Activated T-helper 17 cell treated with anti-CD3 and anti-CD28 coated beads, Interleukin-2, amount 50 U/mL, for 72 hours (primary cell): ENCODE results near the gene RET. TPM values are rescaled to one million over a fixed set of nuclear protein-coding genes. Genes with fewer than 3 reads are reported as not detected.

Experiments used
- ATAC-seq: fragments of 150-1000 bp; cut with Tn5 transposase; replicated peaks from 2 replicates; pipeline ENCODE4 v1.10.0; 2021; ENCODE audit warnings: mild to moderate bottlenecking, moderate library complexity
- H3K27ac Mint-ChIP-seq: one replicate; pipeline ENCODE4 v1.8.0; 2022; ENCODE audit warnings: mixed read lengths
- H3K27me3 Mint-ChIP-seq: one replicate; pipeline ENCODE4 v1.8.0; 2022; ENCODE audit warnings: mixed read lengths
- H3K36me3 Mint-ChIP-seq: one replicate; pipeline ENCODE4 v1.8.0; 2022; ENCODE audit warnings: low read depth, mild to moderate bottlenecking, mixed read lengths
- H3K4me1 Mint-ChIP-seq: one replicate; pipeline ENCODE4 v1.8.0; 2022; ENCODE audit warnings: mixed read lengths
- H3K4me3 Mint-ChIP-seq: one replicate; pipeline ENCODE4 v1.8.0; 2022; ENCODE audit warnings: mild to moderate bottlenecking, mixed read lengths
- H3K9me3 Mint-ChIP-seq: one replicate; pipeline ENCODE4 v1.8.0; 2022; ENCODE audit warnings: mixed read lengths
- total RNA-seq, 2 donors: library from RNA; stranded (reverse); gene quantifications; one replicate each; pipeline ENCODE4 v1.2.3, GENCODE V29; 2022

Gene RET
- total RNA-seq, 2 donors from 2014 or later, result 0.24 TPM; not detected in 1

- Mint-ChIP-seq H3K4me1 (no peaks in the 10 kb centered on the region), H3K4me3 (no peak overlapping the region), H3K36me3 (no peaks in the 10 kb centered on the region), H3K27ac (no peak overlapping the region), H3K27me3 (peaks cover 21% of the 10 kb centered on the region), H3K9me3 (no peaks in the 10 kb centered on the region)
- no peak for ATAC-seq
These were observed 1.9 kb upstream of the RET start for GRCh38 chr10:43074827-43075611.

GRCh38 chr10:43075612-43076003, 1.3 kb upstream of the RET start:
- Mint-ChIP-seq H3K4me3 (no peak overlapping the region), H3K27ac (no peak overlapping the region), H3K9me3 (no peaks in the 10 kb centered on the region), H3K4me1 (no peaks in the 10 kb centered on the region), H3K27me3 (peaks cover 21% of the 10 kb centered on the region), H3K36me3 (no peaks in the 10 kb centered on the region)
- no peak for ATAC-seq

- Mint-ChIP-seq H3K4me1 (no peaks in the 10 kb centered on the region), H3K27me3 (peaks cover 24% of the 10 kb centered on the region), H3K27ac (no peak overlapping the region), H3K36me3 (no peaks in the 10 kb centered on the region), H3K9me3 (no peaks in the 10 kb centered on the region), H3K4me3 (peak overlapping the region; percentile 15)
- no peak for ATAC-seq
These were observed 476 bp upstream of the RET start for GRCh38 chr10:43076311-43076875.

GRCh38 chr10:43077421-43078171, 727 bp downstream of the RET start:
- Mint-ChIP-seq H3K4me3 (peak overlapping the region; percentile 44), H3K27me3 (peaks cover 24% of the 10 kb centered on the region), H3K9me3 (no peaks in the 10 kb centered on the region), H3K4me1 (no peaks in the 10 kb centered on the region), H3K27ac (no peak overlapping the region), H3K36me3 (no peaks in the 10 kb centered on the region)
- ATAC-seq, result no peak

GRCh38 chr10:43078175-43078985, 1.5 kb downstream of the RET start:
- H3K36me3 Mint-ChIP-seq, result no peaks in the 10 kb centered on the region
- peaks cover 24% of the 10 kb centered on the region for H3K27me3 Mint-ChIP-seq
- no peak for ATAC-seq
- H3K27ac Mint-ChIP-seq, result no peak overlapping the region
- no peaks in the 10 kb centered on the region for H3K9me3 Mint-ChIP-seq
- H3K4me3 Mint-ChIP-seq, result peak overlapping the region; percentile 44
- no peaks in the 10 kb centered on the region for H3K4me1 Mint-ChIP-seq

GRCh38 chr10:43078986-43079273, 2.1 kb downstream of the RET start:
- no peak for ATAC-seq

GRCh38 chr10:43079856-43080255, 3.0 kb downstream of the RET start:
- no peaks in the 10 kb centered on the region for H3K4me1 Mint-ChIP-seq
- no peaks in the 10 kb centered on the region for H3K9me3 Mint-ChIP-seq
- H3K4me3 Mint-ChIP-seq, result no peak overlapping the region
- H3K27me3 Mint-ChIP-seq, result peaks cover 30% of the 10 kb centered on the region
- no peak overlapping the region for H3K27ac Mint-ChIP-seq
- H3K36me3 Mint-ChIP-seq, result no peaks in the 10 kb centered on the region
- no peak for ATAC-seq

More at GRCh38 chr10:43078986-43079273, 2.1 kb downstream of the RET start:
- peaks cover 24% of the 10 kb centered on the region for H3K27me3 Mint-ChIP-seq
- no peaks in the 10 kb centered on the region for H3K36me3 Mint-ChIP-seq
- no peak overlapping the region for H3K27ac Mint-ChIP-seq
- no peaks in the 10 kb centered on the region for H3K9me3 Mint-ChIP-seq
- H3K4me1 Mint-ChIP-seq, result no peaks in the 10 kb centered on the region
- no peak overlapping the region for H3K4me3 Mint-ChIP-seq

- Mint-ChIP-seq H3K4me1 (no peaks in the 10 kb centered on the region), H3K36me3 (no peaks in the 10 kb centered on the region), H3K27me3 (peaks cover 24% of the 10 kb centered on the region), H3K4me3 (no peak overlapping the region), H3K9me3 (no peaks in the 10 kb centered on the region), H3K27ac (no peak overlapping the region)
- no peak for ATAC-seq
These were observed 5.2 kb downstream of the RET start for GRCh38 chr10:43082087-43082486.

- no peaks in the 10 kb centered on the region for H3K36me3 Mint-ChIP-seq
- H3K9me3 Mint-ChIP-seq, result no peaks in the 10 kb centered on the region
- H3K4me1 Mint-ChIP-seq, result no peaks in the 10 kb centered on the region
- H3K27me3 Mint-ChIP-seq, result peaks cover 28% of the 10 kb centered on the region
- H3K27ac Mint-ChIP-seq, result no peak overlapping the region
- ATAC-seq, result no peak
- H3K4me3 Mint-ChIP-seq, result no peak overlapping the region
These were observed 5.9 kb downstream of the RET start for GRCh38 chr10:43082746-43083145.

GRCh38 chr10:43083764-43084163, 6.9 kb downstream of the RET start:
- Mint-ChIP-seq H3K36me3 (no peaks in the 10 kb centered on the region), H3K27me3 (peaks cover 27% of the 10 kb centered on the region), H3K4me1 (no peaks in the 10 kb centered on the region), H3K4me3 (no peak overlapping the region), H3K27ac (no peak overlapping the region), H3K9me3 (no peaks in the 10 kb centered on the region)
- no peak for ATAC-seq

- no peaks in the 10 kb centered on the region for H3K36me3 Mint-ChIP-seq
- H3K27ac Mint-ChIP-seq, result no peak overlapping the region
- no peaks in the 10 kb centered on the region for H3K4me1 Mint-ChIP-seq
- peaks cover 19% of the 10 kb centered on the region for H3K27me3 Mint-ChIP-seq
- H3K9me3 Mint-ChIP-seq, result no peaks in the 10 kb centered on the region
- no peak for ATAC-seq
- no peak overlapping the region for H3K4me3 Mint-ChIP-seq
These were observed 7.9 kb downstream of the RET start for GRCh38 chr10:43084812-43085211.

GRCh38 chr10:43086321-43086942, 9.6 kb downstream of the RET start:
- H3K27me3 Mint-ChIP-seq, result peaks cover 15% of the 10 kb centered on the region
- H3K9me3 Mint-ChIP-seq, result no peaks in the 10 kb centered on the region
- no peaks in the 10 kb centered on the region for H3K36me3 Mint-ChIP-seq
- H3K4me1 Mint-ChIP-seq, result no peaks in the 10 kb centered on the region
- no peak overlapping the region for H3K27ac Mint-ChIP-seq
- no peak for ATAC-seq
- H3K4me3 Mint-ChIP-seq, result no peak overlapping the region

GRCh38 chr10:43089519-43089918, 12.7 kb downstream of the RET start:
- H3K27ac Mint-ChIP-seq, result no peak overlapping the region
- H3K4me3 Mint-ChIP-seq, result no peak overlapping the region
- no peaks in the 10 kb centered on the region for H3K4me1 Mint-ChIP-seq
- ATAC-seq, result no peak
- peaks cover 17% of the 10 kb centered on the region for H3K27me3 Mint-ChIP-seq
- H3K36me3 Mint-ChIP-seq, result no peaks in the 10 kb centered on the region
- H3K9me3 Mint-ChIP-seq, result no peaks in the 10 kb centered on the region

- ATAC-seq, result no peak
- H3K4me1 Mint-ChIP-seq, result no peaks in the 10 kb centered on the region
- H3K27me3 Mint-ChIP-seq, result peaks cover 19% of the 10 kb centered on the region
These were observed 13.3 kb downstream of the RET start for GRCh38 chr10:43090188-43090587.

More at GRCh38 chr10:43090188-43090587, 13.3 kb downstream of the RET start:
- no peaks in the 10 kb centered on the region for H3K36me3 Mint-ChIP-seq
- H3K4me3 Mint-ChIP-seq, result no peak overlapping the region
- no peaks in the 10 kb centered on the region for H3K9me3 Mint-ChIP-seq
- H3K27ac Mint-ChIP-seq, result no peak overlapping the region
